ENCODE data around the gene NFATC2IP.
"Not testable (repeated sequence)": the region's sequence is repeated elsewhere in the genome, so short reads cannot be mapped to it uniquely, and the experiment has no call there.

Gene NFATC2IP

GRCh38 chr16:28925386-28926228 lies 25.1 kb upstream of the NFATC2IP start:
- peak in 7 of 10 donors; percentile 36 to 88 (median 44) for DNase-seq

GRCh38 chr16:28926284-28926683 lies 24.5 kb upstream of the NFATC2IP start:
- intact Hi-C loops (cut with DNase I); DNase-seq: not testable (repeated sequence)

More at GRCh38 chr16:28925386-28926228, 25.1 kb upstream of the NFATC2IP start:
- intact Hi-C loops (cut with DNase I), result loop anchor here (2.0 kb wide), 1 partner anchor 25 kb away; the partner anchor contains the start of gene NFATC2IP

GRCh38 chr16:28927815-28928214 lies 22.9 kb upstream of the NFATC2IP start:
- intact Hi-C loops (cut with DNase I), result no loop called here
- no peak for DNase-seq

- intact Hi-C loops (cut with DNase I), result no loop called here
- no peak for DNase-seq
These were observed 20.5 kb upstream of the NFATC2IP start for GRCh38 chr16:28930203-28930602.

GRCh38 chr16:28930652-28931051 lies 20.1 kb upstream of the NFATC2IP start:
- no peak for DNase-seq
- intact Hi-C loops (cut with DNase I), result no loop called here

- peak in 1 of 10 donors; percentile 54 for DNase-seq
- intact Hi-C loops (cut with DNase I), result no loop called here
These were observed 18.9 kb upstream of the NFATC2IP start, which contains the start of gene CD19 for GRCh38 chr16:28931801-28932225. CD19 (plus strand) TSS chr16:28931971; CDS start chr16:28932001, 30 bp downstream.

- peak in 1 of 10 donors; percentile 32 for DNase-seq
- intact Hi-C loops (cut with DNase I), result no loop called here
These were observed 18.2 kb upstream of the NFATC2IP start for GRCh38 chr16:28932339-28933141.

GRCh38 chr16:28933171-28933570 lies 17.6 kb upstream of the NFATC2IP start:
- intact Hi-C loops (cut with DNase I), result no loop called here

GRCh38 chr16:28935346-28935745 lies 15.4 kb upstream of the NFATC2IP start:
- intact Hi-C loops (cut with DNase I), result no loop called here
- no peak for DNase-seq

More at GRCh38 chr16:28933171-28933570, 17.6 kb upstream of the NFATC2IP start:
- DNase-seq, result peak in 1 of 10 donors; percentile 63

- peak; percentile 17 to 96 (median 47) for DNase-seq
- intact Hi-C loops (cut with DNase I), result no loop called here
These were observed 14.6 kb upstream of the NFATC2IP start for GRCh38 chr16:28935924-28936783.

GRCh38 chr16:28936784-28937155 lies 14.0 kb upstream of the NFATC2IP start:
- intact Hi-C loops (cut with DNase I), result no loop called here
- no peak for DNase-seq

- intact Hi-C loops (cut with DNase I), result no loop called here
- no peak for DNase-seq
These were observed 13.4 kb upstream of the NFATC2IP start for GRCh38 chr16:28937222-28937876.

GRCh38 chr16:28938721-28939120 lies 12.0 kb upstream of the NFATC2IP start:
- peak in 1 of 10 donors; percentile 70 for DNase-seq
- intact Hi-C loops (cut with DNase I), result no loop called here

- intact Hi-C loops (cut with DNase I); DNase-seq: not testable (repeated sequence)
These were observed 10.9 kb upstream of the NFATC2IP start for GRCh38 chr16:28939825-28940224.

- intact Hi-C loops (cut with DNase I), result no loop called here
These were observed 7.5 kb upstream of the NFATC2IP start for GRCh38 chr16:28943281-28943680.

GRCh38 chr16:28946681-28947080 lies 4.1 kb upstream of the NFATC2IP start:
- intact Hi-C loops (cut with DNase I), result loop anchor here (5.0 kb wide), 1 partner anchor 124 kb away; the partner anchor contains the start of gene ATXN2L
- DNase-seq, result no peak

More at GRCh38 chr16:28943281-28943680, 7.5 kb upstream of the NFATC2IP start:
- DNase-seq, result no peak

- intact Hi-C loops (cut with DNase I), result loop anchor here (2.0 to 5.0 kb wide), 3 partner anchors 27 to 399 kb away; partner anchors contain the start of genes RABEP2, SGF29 and SH2B1
- peak in 4 of 10 donors; percentile 11 to 88 (median 20) for DNase-seq
These were observed 740 bp downstream of the NFATC2IP start for GRCh38 chr16:28951410-28951943.

GRCh38 chr16:28958216-28958615 lies 7.5 kb downstream of the NFATC2IP start:
- intact Hi-C loops (cut with DNase I), result no loop called here

GRCh38 chr16:28958836-28959235 lies 8.1 kb downstream of the NFATC2IP start:
- no peak for DNase-seq
- intact Hi-C loops (cut with DNase I), result no loop called here

More at GRCh38 chr16:28958216-28958615, 7.5 kb downstream of the NFATC2IP start:
- no peak for DNase-seq

All from posterior cingulate gyrus (tissue), 11 donors.